ENCODE data around the gene MYRFL.
"Not testable (repeated sequence)": the region's sequence is repeated elsewhere in the genome, so short reads cannot be mapped to it uniquely, and the experiment has no call there.

MYRFL gene

DNA sequence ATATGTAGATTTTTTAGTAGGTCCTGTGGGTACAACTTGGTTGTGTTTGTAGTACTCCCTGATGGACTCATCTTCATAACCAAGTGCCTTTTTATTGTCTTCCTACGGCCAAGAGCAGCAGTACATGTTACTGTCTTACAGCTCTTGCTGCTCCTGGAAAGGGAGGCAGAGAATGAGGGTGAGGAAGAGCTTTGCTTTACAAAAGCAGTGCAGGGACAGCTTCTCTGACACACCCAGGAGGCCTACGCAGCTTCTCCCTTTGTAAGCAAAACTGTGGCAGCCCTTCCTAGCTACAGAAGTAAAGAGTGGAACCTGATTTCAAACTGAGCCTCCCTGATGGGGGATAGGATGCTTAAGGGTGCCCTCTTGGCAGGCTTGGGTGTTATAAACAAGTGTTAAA, 18.6 kb downstream of the MYRFL start:
- no peak for DNase-seq (ENCODE audit: low spot score)

DNA sequence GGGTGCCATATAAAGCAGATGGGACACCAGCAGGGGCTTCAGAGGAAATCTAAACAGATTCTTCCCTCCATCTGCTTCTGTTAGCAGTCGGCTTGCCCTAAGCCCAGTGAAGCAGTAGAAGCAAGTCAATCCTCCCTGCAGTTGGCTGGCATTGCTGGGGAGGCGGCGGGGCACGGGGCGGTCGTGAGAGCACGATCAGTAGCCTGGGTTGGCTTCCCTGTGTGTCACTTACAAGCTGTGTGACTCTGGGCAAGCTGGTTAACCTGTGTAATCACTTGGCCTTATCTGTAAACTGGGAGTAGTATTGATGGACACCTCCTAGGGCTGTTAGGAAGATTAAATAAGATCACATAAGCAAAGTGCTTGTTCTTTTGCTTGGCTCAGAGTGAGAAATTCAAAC, 19.4 kb downstream of the MYRFL start:
- DNase-seq (ENCODE audit: low spot score): no peak

DNA sequence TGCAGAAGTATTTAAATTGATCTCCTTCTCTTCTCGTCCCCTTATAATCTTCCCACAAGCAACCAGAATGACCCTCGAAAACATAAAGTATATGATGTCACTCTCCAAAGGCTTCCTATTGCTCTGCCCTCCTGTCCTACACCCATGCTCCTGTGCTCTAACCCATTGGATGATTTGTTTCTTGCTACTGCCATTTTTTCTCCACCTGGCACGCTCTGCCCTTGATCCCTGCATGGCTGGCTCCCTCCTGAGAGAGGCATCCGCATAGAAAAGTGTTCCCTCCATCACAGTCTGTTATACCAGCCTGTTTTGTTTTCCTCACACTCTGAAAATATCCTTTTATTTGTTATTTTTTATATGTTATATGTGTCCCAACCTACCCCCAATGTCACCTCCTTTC, 19.8 kb downstream of the MYRFL start:
- no peak for DNase-seq (ENCODE audit: low spot score)

DNA sequence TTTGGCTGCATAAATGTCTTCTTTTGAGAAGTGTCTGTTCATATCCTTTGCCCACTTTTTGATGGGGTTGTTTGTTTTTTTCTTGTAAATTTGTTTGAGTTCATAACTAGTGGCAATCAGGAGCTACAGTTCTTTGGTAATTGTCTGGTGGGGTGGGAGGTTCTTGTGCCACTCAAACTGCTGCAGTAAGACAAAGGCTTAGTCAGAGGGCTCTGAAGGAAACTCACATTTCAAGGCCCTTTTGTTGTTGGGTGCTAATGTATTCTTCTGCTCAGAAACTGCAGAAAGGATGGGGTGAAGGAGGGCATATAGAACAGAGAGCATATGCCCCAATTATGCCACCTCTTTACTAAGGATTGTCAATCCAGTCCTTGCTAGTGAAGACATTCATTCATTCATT, 21.9 kb downstream of the MYRFL start:
- no peak for DNase-seq (ENCODE audit: low spot score)

DNA sequence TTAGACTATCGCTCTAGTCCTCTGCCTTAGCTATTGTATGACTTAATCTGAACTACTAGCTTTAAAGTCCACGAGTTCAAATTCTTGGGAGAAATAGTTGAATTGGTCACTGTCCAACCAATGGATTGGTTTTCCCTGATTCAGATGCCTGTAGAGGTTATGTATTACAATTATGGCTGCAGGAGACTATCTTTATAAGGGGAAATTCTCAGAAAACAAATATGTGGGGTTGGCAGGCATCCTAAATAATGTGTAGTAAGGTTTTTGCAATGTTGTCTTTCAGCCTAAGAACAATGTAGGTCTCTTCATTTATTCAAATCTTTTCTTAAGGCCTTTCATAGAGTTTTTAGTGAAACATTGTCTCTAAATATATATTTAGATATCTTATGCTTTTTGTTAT, 26.9 kb downstream of the MYRFL start:
- no peak for DNase-seq (ENCODE audit: low spot score)

DNA sequence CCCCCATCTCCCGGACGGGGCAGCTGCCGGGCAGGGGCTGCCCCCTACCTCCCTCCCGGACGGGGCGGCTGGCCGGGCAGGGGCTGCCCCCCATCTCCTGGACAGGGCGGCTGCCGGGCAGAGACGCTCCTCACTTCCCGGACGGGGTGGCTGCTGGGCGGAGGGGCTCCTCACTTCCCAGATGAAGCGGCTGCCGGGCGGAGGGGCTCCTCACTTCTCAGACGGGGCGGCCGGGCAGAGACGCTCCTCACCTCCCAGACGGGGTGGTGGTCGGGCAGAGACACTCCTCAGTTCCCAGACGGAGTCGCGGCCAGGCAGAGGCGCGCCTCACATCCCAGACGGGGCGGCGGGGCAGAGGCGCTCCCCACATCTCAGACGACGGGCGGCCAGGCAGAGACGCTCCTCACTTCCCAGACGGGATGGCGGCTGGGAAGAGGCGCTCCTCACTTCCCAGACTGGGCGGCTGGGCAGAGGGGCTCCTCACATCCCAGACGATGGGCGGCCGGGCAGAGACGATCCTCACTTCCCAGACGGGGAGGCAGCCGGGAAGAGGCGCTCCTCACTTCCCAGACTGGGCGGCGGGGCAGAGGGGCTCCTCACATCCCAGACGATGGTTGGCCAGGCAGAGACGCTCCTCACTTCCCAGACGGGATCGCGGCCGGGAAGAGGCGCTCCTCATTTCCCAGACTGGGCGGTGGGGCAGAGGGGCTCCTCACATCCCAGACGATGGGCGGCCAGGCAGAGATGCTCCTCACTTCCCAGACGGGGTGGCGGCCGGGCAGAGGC, 28.3 kb downstream of the MYRFL start:
- not testable (repeated sequence) for DNase-seq (ENCODE audit: low spot score)

DNA sequence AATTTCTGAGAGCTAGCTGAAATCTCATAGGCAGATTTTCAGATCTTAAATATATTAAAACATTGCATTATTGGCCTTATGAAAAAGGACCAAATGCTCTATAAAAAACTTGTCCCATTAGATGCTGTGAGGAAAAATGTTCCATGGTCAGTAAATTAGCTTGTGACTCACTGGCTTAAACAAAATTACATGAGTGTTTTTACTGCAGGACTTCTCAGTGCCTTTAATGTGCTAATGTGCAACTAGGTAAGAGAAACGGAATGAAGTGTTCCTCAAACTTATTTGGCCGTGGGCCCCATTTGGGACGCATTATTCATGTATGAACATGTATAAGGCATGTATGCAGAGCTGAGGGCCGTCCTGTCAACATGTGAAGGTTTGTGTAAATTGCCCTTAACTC, 41.7 kb downstream of the MYRFL start:
- no peak for DNase-seq (ENCODE audit: low spot score)

DNA sequence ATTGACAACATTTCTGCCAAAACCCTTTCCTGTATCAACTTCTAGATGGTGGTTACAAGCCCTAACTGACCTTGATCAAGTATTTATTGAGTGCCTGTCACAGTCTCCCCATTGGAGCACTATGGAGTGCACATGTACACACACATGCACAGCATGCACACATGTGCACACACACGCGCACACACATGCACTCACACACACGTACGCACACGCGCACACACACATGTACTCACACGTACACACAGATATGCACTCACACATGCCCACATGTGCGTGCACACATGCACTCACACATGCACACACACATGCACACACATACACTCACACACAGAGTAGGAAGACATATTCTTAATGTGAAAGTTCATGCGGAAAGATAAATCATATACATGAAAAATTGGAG, 43.7 kb downstream of the MYRFL start:
- DNase-seq (ENCODE audit: low spot score): no peak

DNA sequence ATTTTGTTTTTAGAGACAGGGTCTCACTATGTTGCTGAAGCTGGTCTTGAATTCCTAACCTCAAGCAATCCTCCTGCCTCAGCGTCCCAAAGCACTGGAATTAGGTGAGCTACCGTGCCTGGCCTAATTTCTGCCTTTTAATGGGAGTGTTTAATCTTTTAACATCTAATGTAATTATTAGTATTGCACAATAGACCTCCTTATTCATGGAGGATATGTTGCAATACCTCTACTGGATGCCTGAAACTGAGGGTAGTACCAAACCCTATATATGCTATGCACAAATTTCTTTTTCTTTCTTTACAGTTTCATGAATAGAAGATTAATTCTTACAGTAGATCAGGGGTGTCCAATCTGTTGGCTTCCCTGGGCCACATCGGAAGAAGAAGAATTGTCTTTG, 47.8 kb downstream of the MYRFL start:
- DNase-seq (ENCODE audit: low spot score): no peak

DNA sequence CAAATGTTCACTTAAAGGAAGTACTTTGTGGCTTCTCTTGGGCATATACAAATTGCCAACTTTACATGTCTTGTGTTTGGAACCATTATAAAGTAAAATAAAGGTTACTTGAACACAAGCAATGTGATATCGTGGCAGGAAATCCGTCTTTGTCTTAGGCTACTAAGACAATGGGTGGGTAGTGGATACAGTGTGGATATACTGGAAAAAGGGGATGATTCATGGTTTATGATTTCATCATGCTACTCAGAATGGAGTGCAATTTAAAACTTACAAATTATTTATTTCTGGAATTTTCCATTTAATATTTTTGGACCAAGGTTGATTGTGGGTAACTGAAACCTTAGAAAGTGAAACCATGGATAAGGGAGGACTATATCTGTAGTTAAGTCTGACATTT, 48.4 kb downstream of the MYRFL start:
- DNase-seq (ENCODE audit: low spot score): no peak

DNA sequence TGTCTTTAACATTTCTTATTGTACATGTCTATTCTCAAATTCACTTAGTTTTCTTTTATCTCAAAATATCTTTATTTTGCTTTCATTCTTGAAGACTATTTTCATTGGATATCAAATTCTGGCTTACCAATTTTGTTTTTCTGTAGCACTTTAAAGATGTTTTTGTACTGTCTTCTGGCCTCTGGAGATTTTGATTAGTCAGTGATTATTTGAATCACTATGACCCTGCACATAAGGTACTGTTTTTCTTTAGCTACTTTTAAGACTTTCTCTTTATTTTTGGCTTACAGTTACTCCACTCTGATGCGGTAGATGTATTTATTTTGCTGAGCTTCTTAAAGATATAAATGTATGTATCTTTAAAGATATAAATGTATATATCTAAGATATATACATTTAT, 49.6 kb downstream of the MYRFL start:
- DNase-seq (ENCODE audit: low spot score): no peak

DNA sequence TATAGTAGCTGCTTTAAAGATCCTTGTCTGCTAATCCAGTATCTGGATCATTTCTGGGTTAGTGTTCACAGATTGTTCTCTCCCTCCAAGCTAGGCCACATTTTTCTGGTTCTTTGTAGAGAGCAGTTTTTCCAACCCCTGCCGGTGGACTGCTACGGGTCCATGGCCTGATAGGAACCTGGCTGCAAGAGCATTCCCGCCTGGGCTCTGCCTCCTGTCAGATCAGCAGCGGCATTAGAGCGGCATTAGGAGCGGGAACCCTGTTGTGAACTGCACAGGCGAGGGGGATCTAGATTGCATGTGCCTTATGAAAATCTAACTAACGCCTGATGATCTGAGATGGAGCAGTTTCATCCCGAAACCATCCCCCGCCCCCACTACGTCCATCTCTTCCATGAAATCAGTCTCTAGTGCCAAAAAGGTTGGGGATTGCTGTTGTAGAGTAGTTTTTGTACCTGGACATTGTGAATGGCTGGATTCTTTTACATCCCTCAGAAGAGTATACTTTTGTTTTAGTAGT, 50.4 kb downstream of the MYRFL start:
- no peak for DNase-seq (ENCODE audit: low spot score)

DNA sequence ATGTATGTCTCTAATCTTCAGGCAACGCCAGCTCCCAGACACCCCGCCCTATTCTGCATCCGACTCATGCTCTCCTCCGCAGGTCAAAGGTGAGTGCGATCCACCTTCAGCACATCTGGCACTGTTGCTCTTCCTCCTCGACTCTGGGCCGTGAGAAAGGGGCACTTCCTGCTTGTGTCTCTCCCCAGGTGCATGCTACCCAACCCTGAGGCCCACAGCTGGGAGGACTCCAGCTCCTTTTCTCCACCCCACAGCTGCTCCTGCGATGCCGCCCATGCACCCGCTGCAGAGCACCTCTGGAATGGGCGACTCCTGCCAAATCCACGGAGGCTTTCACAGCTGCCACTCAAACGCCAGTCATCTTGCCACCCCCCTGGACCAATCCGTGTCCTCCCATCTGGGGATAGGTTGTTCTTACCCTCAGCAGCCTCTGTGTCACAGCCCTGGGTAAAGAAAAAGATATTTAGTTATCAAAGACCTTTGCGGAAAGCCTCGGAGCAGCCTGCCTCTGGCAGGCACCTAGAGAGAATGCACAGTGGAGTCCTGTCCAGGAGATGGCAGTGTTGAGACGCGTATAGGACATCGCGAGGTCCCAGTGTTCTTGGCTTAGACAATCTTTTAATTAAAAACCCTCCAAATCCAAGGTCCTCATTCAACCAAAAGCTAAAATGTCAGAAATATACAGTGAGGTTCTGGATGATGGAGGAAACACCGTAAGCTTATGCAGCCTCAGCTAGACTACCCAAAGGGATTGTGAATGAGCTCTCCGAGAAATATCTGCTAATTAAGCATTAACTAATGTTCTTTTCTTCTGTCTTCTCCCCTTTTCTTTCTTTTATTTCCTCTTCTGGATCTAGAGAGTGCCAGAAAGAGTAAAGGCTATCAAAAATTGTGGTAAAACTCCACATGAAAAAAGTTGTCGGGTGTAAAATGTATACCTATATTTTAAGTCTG, 54.3 kb downstream of the MYRFL start:
- DNase-seq (ENCODE audit: low spot score): peak; percentile 44

DNA sequence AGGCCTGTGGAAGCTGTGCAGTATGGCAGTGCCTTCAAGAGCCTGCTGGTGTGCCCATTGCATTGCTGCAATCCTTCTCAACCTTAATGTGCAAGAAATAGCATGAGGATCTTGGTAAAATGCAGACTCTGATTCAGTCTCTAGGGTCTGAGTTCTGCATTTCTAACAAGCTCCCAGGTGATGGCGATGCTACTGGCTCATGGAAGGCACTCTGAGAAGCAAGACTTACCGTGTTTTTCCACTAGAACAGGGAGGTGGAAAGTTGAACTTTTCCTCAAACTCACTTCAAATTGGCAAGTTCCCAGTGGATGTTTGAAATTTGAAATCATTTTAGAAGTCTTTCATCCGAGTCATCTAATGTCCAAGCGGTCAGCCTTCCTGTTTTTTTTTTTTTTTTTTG, 55.5 kb downstream of the MYRFL start:
- no peak for DNase-seq (ENCODE audit: low spot score)

DNA sequence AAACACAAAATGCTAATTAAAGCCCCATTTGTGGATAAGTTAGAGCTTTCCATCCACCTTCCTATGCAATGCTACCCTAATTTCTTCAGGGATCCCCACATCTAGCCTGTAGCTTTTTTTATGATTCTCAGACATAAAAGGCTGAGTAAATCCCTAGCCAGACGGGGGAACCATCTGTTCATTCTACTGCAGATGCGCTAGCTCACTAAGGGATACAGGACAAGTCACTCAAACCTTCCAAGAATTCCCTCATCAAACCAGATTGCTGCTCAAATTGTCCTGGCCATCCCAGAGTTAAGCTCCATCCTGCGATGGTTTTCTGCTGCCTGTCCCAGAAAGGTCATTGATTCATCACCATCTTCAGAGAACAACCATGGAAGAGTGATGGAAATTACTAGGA, 56.7 kb downstream of the MYRFL start:
- DNase-seq (ENCODE audit: low spot score): no peak

DNA sequence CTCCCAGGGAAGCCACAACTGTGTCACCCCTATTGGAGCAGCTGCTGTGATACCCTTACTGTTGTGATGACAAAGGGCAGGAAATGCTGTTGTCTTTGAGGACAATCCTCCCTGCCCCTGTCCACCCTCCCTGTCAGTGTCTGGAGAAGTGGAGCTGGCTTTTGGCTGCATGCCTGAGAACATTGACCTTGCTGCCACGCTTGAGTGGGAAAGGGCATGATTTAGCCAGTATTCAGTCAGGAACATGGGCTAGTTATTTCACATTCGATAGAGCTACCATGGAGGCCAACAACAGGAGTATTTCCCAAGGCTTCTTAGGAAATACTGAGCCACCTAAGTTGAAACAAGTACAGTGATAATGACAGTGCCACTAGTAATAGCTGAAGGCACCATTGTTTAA, 59.4 kb downstream of the MYRFL start:
- DNase-seq (ENCODE audit: low spot score): no peak

DNA sequence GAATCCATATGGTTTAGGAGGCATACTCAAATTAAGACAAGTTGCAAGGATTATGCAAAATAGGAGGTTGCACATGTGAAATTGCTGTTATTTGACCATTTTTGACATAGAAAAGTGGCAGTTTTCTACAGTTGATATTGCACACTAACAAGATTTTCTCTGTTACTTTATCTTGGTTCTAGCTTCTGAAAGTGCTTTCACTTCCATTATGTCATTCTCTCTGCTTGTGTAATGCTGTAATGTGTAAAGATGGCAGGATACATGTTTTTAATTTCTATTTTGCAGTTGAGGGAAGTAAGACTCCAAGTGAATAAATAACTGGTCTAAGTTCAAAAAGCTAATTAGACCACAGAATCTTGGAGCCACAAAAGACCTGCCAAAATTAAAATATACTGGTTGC, 60.6 kb downstream of the MYRFL start:
- no peak for DNase-seq (ENCODE audit: low spot score)

DNA sequence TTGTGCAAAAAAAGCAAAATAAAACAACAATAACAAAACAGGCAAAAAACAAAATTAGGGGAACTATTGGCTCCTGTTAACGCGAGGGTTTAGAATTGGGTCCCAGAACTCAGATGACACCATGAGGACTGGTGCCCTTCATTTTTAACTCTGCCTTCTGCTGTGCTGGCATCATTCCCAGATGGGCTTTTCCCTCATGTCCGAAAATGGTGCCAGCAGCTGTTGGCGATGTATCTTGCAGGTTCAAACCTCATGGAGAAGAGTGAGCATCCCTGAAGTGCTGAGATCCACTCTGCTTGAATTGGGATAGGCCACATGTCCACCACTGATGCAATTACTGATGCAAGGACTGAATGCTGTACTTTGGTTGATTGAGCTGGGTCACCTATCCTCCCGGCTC, 61.1 kb downstream of the MYRFL start:
- no peak for DNase-seq (ENCODE audit: low spot score)

DNA sequence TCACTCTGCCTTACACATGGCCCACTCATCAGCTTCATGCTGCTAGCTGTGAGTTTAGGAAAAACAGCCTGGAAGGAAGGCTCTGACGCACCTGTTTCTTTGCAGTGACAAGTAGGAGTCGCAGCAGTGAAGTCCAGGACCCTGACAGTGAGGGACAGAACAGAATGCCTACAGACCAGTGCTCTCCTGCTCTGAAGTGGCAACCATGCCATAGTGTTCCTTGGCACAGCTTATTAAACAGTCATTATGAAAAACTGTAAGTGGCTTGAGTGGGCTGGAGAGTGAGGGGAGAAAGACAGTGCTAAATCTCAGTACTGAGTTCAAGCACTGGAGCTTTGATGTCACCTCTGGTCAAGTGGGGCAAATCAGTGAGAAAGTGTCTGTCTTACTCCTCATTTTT, 61.7 kb downstream of the MYRFL start:
- no peak for DNase-seq (ENCODE audit: low spot score)

DNA sequence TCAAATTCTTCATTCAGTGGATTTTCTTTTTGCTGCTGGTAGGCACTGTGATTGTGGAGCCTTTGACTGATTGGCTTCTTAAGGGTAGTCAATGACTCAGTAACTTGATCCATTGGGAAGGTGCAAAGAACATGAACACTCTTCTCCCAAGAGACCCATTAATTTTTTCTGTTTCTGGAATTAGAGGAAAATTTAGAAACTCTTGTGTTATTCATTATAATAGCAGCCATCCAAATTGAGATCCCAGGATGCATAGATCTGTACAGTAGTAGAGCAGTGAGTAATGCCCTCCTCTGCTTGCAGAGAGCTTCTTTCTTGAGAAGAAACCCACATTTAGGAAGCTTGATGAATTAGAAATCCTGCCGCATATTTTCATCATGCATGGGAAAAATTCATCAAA, 63.9 kb downstream of the MYRFL start:
- DNase-seq (ENCODE audit: low spot score): no peak

DNA sequence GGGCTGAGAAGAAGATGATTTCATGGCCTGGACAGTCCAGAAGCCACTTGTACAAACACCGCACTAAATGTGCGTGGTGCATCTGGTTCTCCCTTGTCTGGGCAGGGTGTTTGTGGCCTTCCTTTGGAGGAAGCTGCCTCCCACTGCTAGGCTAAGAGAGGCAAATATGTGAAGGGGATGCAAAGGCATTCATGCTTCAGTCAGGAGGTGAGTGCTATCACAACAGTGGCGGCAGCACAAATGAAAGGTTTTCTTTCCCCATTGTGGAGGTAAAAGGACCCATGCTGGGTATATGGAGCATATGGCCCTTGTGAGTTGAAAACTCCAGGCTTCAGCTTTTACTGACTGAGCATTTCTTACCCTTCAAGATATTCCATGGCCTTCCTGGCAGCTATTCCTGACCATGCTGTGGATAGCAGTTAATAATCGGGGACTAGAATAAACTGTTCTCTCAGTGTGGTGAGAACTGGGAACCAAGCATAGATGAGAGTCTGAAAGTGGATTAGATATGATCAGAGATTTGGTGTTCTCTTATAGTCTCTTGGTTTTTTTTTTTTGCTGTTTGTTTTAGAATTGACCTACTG, 69.9 kb downstream of the MYRFL start:
- no peak for DNase-seq (ENCODE audit: low spot score)

DNA sequence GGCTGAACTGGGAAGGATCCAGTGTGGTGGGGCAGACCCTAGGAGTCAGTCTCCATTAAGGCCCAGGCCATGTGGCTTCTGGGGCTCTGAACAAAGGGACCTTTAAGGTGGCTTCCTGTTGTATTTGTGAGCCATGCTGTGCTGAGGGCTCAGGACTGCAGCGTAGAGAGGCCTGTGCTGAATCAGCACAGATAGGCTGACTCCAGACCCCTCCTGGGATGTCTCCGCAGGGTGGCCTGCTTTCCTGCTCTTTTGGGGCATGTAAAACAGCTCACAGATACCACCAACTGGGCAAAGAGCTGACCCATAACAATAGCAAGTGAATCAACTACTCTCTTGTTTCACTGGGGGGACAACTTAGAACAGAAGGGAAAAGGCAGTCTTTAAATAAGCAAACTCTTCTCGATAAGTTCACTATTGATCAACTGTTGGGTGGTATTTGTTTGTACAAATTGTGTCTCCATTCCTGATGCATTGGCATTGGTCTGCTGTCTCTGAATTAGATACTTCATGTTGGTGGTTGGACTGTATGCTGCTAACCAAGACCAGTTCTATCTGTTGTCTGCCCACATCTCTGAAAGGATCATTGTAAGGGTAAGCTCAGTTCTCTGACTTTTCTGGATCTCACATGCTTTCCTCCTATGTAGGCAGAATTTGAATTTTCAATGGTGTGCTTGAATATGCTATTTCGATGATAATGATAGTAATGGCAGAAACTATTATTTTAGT, 71.8 kb downstream of the MYRFL start:
- no peak for DNase-seq (ENCODE audit: low spot score)

All from CD4-positive, alpha-beta T cell treated with Interleukin-6 at 100 ng/mL for 8 hours (primary cell).